Spleen (tissue), 11 donors: ENCODE results near the gene DEAF1. TPM values are rescaled to one million over a fixed set of nuclear protein-coding genes. Genes with fewer than 3 reads are reported as not detected.

Experiments used
- DNase-seq: peaks from one replicate; pipeline ENCODE4 v3.0.0-alpha.2; 2020
- H3K27ac ChIP-seq, 8 donors: fragments of 200-600 bp; sonication (generic) in 7 of 8; 1 replicate in 4 of 8; 2 replicates in 4 of 8; pipeline versions ENCODE4 v1.5.0 to v1.8.0; 2016 to 2021; ENCODE audit warnings: inconsistent platforms in 4 of 8, mild to moderate bottlenecking in 4 of 8, moderate library complexity in 1 of 8
- H3K27me3 ChIP-seq, 7 donors: fragments of 200-600 bp; sonication (generic) in 6 of 7; replicated peaks in 1 of 7; 1 replicate in 4 of 7; 2 replicates in 3 of 7; pipeline versions ENCODE4 v1.5.0 to v1.8.0; 2016 to 2021; ENCODE audit warnings: inconsistent platforms in 3 of 7, mild to moderate bottlenecking in 1 of 7
- H3K36me3 ChIP-seq, 6 donors: fragments of 200-600 bp; sonication (generic) in 5 of 6; 1 replicate in 4 of 6; 2 replicates in 2 of 6; pipeline versions ENCODE4 v1.5.0 to v1.8.0; 2016 to 2021; ENCODE audit warnings: inconsistent platforms in 2 of 6
- H3K4me1 ChIP-seq, 6 donors: fragments of 200-600 bp; sonication (generic) in 5 of 6; 1 replicate in 3 of 6; 2 replicates in 3 of 6; pipeline versions ENCODE4 v1.5.0 to v1.8.0; 2016 to 2021; ENCODE audit warnings: inconsistent platforms in 3 of 6
- H3K4me3 ChIP-seq, 8 donors: fragments of 200-600 bp; sonication (generic) in 7 of 8; 1 replicate in 4 of 8; 2 replicates in 4 of 8; pipeline versions ENCODE4 v1.5.0 to v1.8.0; 2016 to 2021; ENCODE audit warnings: inconsistent platforms in 4 of 8, mild to moderate bottlenecking in 4 of 8, moderate library complexity in 2 of 8
- H3K9me3 ChIP-seq, 8 donors: fragments of 200-600 bp; sonication (generic) in 7 of 8; 1 replicate in 4 of 8; 2 replicates in 4 of 8; pipeline versions ENCODE4 v1.5.0 to v1.8.0; 2016 to 2021; ENCODE audit warnings: inconsistent platforms in 4 of 8
- POLR2A ChIP-seq, 3 donors: fragments of 450-650 bp; IDR thresholded peaks; one replicate each; pipeline ENCODE4 v1.5.1; 2017; ENCODE audit warnings: antibody characterized with exemption in 3 of 3, mild to moderate bottlenecking in 1 of 3
- POLR2AphosphoS5 ChIP-seq, 3 donors: sonication (generic); formaldehyde crosslinking; IDR thresholded peaks; one replicate each; pipeline ENCODE4 v1.5.1; 2017; ENCODE audit warnings: antibody characterized with exemption in 3 of 3
- WGBS, 5 donors: extraction: QIAGEN DNeasy Blood & Tissue Kit in 3 of 5; methylation state at CpG; one replicate each; pipeline versions ENCODE4 v1.1.5 to v1.1.7; 2013 to 2018; 5-methylcytosine and 5-hydroxymethylcytosine counted together
- intact Hi-C: fragments of 100-400 bp; cut with DNase I; formaldehyde crosslinking; loops from one replicate; pipeline ENCODE4 v1.15.0; 2023; ENCODE audit warnings: low total_unique reads
- polyA plus RNA-seq, 3 donors: library from polyadenylated mRNA; stranded (reverse); fragments of 200-250 nt; gene quantifications; one replicate each; pipeline ENCODE4 v1.2.1, GENCODE V29; 2013
- total RNA-seq, 7 donors: library from RNA; depleted of rRNA in 3 of 7; stranded (reverse); fragments of >200 nt in 3 of 7; fragmentation: NEBNext Ultra II Directional in 4 of 7; extraction: Animal tissue kit (Norgen Biotek cat#: 25700) in 4 of 7; gene quantifications; one replicate each; pipeline versions ENCODE4 v1.1.0 to v1.2.1, GENCODE V29; 2016 to 2021
- TF ChIP-seq, protein P1 (sequence below), 11 experiments: fragments of 200-600 bp in 7 of 11; fragments of 450-650 bp in 4 of 11; sonication (generic) in 4 of 11; IDR thresholded peaks in 8 of 11; conservative IDR thresholded peaks in 3 of 11; 1 replicate in 7 of 11; 2 replicates in 4 of 11; pipeline versions ENCODE4 v1.4.0 to v1.8.0; 2016 to 2021; ENCODE audit warnings: antibody characterized with exemption in 11 of 11, inconsistent platforms in 4 of 11, mild to moderate bottlenecking in 1 of 11
- donor health status: healthy with polysubstance abuse.
- donor health status: DM: no; HTN: no; CAD: no; lungs with moderate emphysema.
- donor health status: DM: no; HTN: no; CAD: no.
- donor health status: Bipolar disorder and iron deficiency.
- donor health status: healthy.
- donor health status: DM: no; HTN: no; CAD: no.
- donor health status: DM: yes; HTN: yes; CAD: no.

The DEAF1 gene
- total and polyA plus RNA-seq, 10 donors = 21.8 to 44.9 (median 30.1) TPM

DNA sequence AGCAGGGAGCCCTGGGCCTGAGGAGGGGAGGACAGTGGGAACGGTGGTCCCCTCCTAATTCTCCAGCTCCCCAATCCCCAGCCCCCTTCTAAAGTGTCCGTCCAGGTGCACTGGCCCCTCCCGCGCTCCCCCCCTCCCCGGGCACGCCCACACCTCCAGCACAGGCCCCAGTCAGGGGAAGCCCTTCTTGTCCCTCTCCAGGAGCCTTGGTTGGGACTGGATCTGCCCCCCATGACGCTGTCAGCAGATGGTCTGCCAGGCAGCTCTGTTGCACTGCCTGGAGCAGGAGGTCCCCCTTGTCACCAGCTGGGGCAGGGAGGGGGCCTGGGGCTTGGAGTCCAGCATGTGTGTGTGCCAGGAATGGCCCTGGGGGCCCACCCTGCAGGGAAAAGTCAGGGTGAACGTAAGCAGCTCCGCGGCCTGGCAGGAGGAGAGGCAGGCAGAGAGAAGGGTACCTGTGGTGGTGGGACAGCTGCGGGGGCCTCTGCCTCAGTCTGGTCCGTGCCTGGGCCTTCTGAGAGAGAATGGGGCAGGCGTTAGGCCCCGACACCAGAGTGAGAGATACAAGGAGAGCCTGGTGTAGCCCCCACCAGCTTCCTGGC lies 80.9 kb downstream of the DEAF1 start:
- Histone ChIP-seq H3K9me3 (no peaks in the 10 kb centered on the region), H3K27me3 (no peaks in the 10 kb centered on the region), H3K27ac (peak overlapping the region; percentile 89 to 98 (median 96)), H3K4me1 (peaks cover 21 to 58% (median 43%) of the 10 kb centered on the region in 6 donors), H3K36me3 (peaks cover 4 to 69% (median 52%) of the 10 kb centered on the region in 6 donors), H3K4me3 (peak overlapping the region in 6 of 8 donors; percentile 58 to 91 (median 68))
- TF ChIP-seq POLR2AphosphoS5 (IDR thresholded peaks at IDR 0.05) = no peak
- no peak for TF ChIP-seq POLR2A (IDR thresholded peaks at IDR 0.05)
- TF ChIP-seq, protein P1, sequence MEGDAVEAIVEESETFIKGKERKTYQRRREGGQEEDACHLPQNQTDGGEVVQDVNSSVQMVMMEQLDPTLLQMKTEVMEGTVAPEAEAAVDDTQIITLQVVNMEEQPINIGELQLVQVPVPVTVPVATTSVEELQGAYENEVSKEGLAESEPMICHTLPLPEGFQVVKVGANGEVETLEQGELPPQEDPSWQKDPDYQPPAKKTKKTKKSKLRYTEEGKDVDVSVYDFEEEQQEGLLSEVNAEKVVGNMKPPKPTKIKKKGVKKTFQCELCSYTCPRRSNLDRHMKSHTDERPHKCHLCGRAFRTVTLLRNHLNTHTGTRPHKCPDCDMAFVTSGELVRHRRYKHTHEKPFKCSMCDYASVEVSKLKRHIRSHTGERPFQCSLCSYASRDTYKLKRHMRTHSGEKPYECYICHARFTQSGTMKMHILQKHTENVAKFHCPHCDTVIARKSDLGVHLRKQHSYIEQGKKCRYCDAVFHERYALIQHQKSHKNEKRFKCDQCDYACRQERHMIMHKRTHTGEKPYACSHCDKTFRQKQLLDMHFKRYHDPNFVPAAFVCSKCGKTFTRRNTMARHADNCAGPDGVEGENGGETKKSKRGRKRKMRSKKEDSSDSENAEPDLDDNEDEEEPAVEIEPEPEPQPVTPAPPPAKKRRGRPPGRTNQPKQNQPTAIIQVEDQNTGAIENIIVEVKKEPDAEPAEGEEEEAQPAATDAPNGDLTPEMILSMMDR (IDR thresholded peaks at IDR 0.05 in 8 of 11, conservative IDR thresholded peaks at IDR 0.05 in 3 of 11) = no peak
- 67 to 86% (median 82%) methylated on average over 11 to 14 of the region's 14 CpGs for WGBS, 5 donors
- peak; percentile 84 for DNase-seq
- intact Hi-C loops = no loop called here

DNA sequence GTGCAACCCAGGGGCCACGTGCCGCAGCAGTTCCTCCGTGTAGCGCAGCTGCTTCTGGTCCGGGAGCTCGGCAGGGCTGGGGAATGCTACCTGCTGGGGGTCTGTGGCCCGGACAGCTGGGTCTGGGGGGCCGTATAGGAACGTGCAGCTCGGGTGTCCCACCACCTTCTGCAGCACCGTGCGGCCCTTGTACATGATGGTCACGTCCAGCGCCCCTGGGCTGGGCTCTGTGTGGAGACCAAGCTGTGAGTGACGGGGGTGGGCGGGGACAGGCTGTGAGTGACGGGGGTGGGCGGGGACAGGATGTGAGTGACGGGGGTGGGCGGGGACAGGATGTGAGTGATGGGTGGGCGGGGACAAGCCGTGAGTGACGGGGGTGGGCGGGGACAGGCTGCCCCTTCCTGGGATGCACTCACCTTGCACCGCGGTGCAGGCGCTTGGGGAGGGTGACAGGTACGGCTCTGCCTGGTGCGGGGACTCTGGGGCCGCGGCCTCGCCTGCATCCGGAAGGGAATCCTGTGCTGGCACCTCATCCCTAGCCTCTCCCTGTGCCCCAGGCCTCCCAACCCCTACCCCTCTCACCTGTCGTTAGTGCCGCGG lies 81.6 kb downstream of the DEAF1 start:
- 61 to 95% (median 74%) methylated on average over 10 to 36 of the region's 36 CpGs for WGBS, 5 donors
- H3K4me3 ChIP-seq = peak overlapping the region in 3 of 8 donors; percentile 66 to 91 (median 70)

DNA sequence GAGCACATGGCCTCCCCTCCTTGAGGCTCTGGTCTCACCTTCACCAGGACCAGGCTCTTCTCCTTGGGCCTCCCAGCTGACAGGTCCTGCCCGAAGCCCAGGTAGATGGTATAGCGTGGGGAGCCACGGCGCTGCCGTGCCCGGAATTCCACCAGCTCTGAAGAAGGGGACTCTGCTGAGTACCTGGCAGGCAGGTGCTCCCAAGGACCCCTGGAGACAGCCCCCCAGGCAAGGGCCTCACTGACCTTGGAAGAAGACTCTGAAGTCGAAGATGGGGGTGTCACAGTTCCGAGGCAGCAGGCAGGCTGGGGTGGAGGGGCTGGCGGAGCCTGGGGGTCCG lies 82.1 kb downstream of the DEAF1 start:
- Histone ChIP-seq H3K4me3 (no peak overlapping the region), H3K27ac (peak overlapping the region in 7 of 8 donors; percentile 26 to 98 (median 97)), H3K9me3 (no peaks in the 10 kb centered on the region), H3K27me3 (no peaks in the 10 kb centered on the region), H3K4me1 (peaks cover 21 to 70% (median 49%) of the 10 kb centered on the region in 6 donors), H3K36me3 (peaks cover 4 to 75% (median 63%) of the 10 kb centered on the region in 6 donors)
- intact Hi-C loops = no loop called here
- DNase-seq = no peak
- TF ChIP-seq POLR2A (IDR thresholded peaks at IDR 0.05) (no peak), POLR2AphosphoS5 (IDR thresholded peaks at IDR 0.05) (peak in 1 of 3 donors; percentile 39)
- WGBS, 5 donors = 89 to 98% (median 94%) methylated on average over 9 to 10 of the region's 10 CpGs

More for the DNA sequence above, 81.6 kb downstream of the DEAF1 start:
- DNase-seq = peak; percentile 93
- H3K27me3 ChIP-seq = no peaks in the 10 kb centered on the region
- H3K27ac ChIP-seq = peak overlapping the region in 7 of 8 donors; percentile 89 to 98 (median 97)
- H3K4me1 ChIP-seq = peaks cover 21 to 65% (median 46%) of the 10 kb centered on the region in 6 donors
- no peaks in the 10 kb centered on the region for H3K9me3 ChIP-seq
- intact Hi-C loops = no loop called here
- peaks cover 4 to 75% (median 58%) of the 10 kb centered on the region in 6 donors for H3K36me3 ChIP-seq
- peak in 2 of 3 donors; percentile 19 to 64 for TF ChIP-seq POLR2AphosphoS5 (IDR thresholded peaks at IDR 0.05)
- TF ChIP-seq POLR2A (IDR thresholded peaks at IDR 0.05) = no peak

DNA sequence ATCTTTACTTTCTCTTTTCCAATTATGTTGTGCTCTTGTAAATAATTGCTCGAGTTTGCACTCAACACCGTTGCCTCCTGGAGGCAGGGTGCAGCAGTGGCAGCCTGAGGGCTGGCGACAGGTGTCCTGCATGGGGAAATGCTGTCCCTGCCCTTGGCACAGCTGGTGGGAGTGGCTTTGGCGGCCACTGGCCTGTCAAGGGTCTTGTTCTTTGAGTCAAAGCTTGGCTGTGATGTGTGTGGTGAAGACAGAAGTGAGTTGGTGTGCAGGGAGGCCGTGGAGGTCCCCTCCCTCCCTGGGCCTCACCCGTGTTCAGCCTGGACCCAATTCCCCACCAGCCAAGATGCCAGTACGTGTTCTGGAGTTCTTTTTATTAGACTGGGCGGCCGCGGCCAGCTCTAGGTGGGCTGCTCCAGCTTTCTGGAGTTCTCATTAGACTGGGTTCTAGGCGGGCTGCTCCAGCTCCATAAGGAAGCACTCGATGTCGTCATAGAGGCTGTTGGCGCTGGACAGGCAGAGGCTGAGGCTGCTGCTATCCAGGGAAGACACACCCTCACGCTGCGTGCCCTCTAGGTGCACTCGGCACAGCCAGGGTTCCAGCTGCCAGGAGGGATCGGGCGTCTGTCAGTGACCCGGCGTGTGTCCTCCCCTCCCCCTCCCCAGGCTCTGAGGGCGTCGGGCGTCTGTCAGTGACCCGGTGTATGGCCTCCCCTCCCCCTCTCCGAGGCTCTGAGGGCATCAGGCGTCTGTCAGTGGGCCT lies 82.6 kb downstream of the DEAF1 start:
- intact Hi-C loops = no loop called here
- Histone ChIP-seq H3K27me3 (no peaks in the 10 kb centered on the region), H3K27ac (peak overlapping the region in 5 of 8 donors; percentile 94 to 98 (median 97)), H3K4me1 (peaks cover 21 to 74% (median 52%) of the 10 kb centered on the region in 6 donors), H3K36me3 (peaks cover 4 to 78% (median 69%) of the 10 kb centered on the region in 6 donors), H3K9me3 (no peaks in the 10 kb centered on the region), H3K4me3 (no peak overlapping the region)
- 72 to 83% (median 79%) methylated on average over 10 to 27 of the region's 27 CpGs for WGBS, 5 donors
- TF ChIP-seq POLR2AphosphoS5 (IDR thresholded peaks at IDR 0.05) = peak in 2 of 3 donors; percentile 4 to 59
- TF ChIP-seq, protein P1 (IDR thresholded peaks at IDR 0.05 in 8 of 11, conservative IDR thresholded peaks at IDR 0.05 in 3 of 11) = peak in 2 of 11 experiments; percentile 8 to 20
- no peak for TF ChIP-seq POLR2A (IDR thresholded peaks at IDR 0.05)
- DNase-seq = no peak
